ENCODE results near the gene SMAD7. TPM values are rescaled to one million over a fixed set of nuclear protein-coding genes. Genes with fewer than 3 reads are reported as not detected.

The SMAD7 gene
- polyA plus RNA-seq, 3 donors: 1.4 to 9.4 (median 1.5) TPM

- Histone ChIP-seq H3K27ac (ENCODE audit: low read depth in 1 of 2, low read length in 2 of 2) (no peak overlapping the region), H3K9me3 (replicated peaks in 1 of 2; ENCODE audit: control insufficient read depth in 1 of 2, insufficient read depth in 1 of 2, low read length in 2 of 2) (peaks cover 7 to 10% of the 10 kb centered on the region in 2 donors), H3K9ac (ENCODE audit: insufficient read depth, low read length, poor library complexity, severe bottlenecking) (no peak overlapping the region), H2AFZ (ENCODE audit: insufficient read depth, low read depth, low read length, poor library complexity, severe bottlenecking) (no peak overlapping the region), H3K27me3 (ENCODE audit: control insufficient read depth in 2 of 2, insufficient read depth in 2 of 2, low read length in 2 of 2) (no peaks in the 10 kb centered on the region), H3K79me2 (ENCODE audit: insufficient read depth, low read length) (no peaks in the 10 kb centered on the region), H3K4me2 (replicated peaks; ENCODE audit: extremely low read depth, low read length, poor library complexity, severe bottlenecking) (no peak overlapping the region), H3K36me3 (replicated peaks in 1 of 2; ENCODE audit: control insufficient read depth in 1 of 2, insufficient read depth in 2 of 2, low read length in 2 of 2) (no peaks in the 10 kb centered on the region), H3K4me3 (replicated peaks in 1 of 3; ENCODE audit: low read depth in 2 of 3, low read length in 3 of 3) (no peak overlapping the region), H3K4me1 (ENCODE audit: control insufficient read depth in 1 of 2, insufficient read depth in 2 of 2, low read length in 2 of 2) (peaks cover 16 to 23% of the 10 kb centered on the region in 2 donors), H4K20me1 (ENCODE audit: insufficient read depth, low read length) (no peaks in the 10 kb centered on the region)
- peak overlapping the region in 2 of 7 donors; percentile 42 to 63 for H3K27ac Mint-ChIP-seq
- peaks cover 34% of the 10 kb centered on the region for H3K4me1 Mint-ChIP-seq
- intact Hi-C loops (cut with micrococcal nuclease): no loop called here
- no peak overlapping the region for H3K4me3 Mint-ChIP-seq
- DNase-seq: peak in 2 of 3 donors; percentile 20 to 35
- peaks cover 2 to 6% (median 3%) of the 10 kb centered on the region in 3 donors for H3K27me3 Mint-ChIP-seq (ENCODE audit: low read depth in 3 of 3)
- peaks cover 4% of the 10 kb centered on the region in 2 donors for H3K36me3 Mint-ChIP-seq
- TF ChIP-seq, protein P1, sequence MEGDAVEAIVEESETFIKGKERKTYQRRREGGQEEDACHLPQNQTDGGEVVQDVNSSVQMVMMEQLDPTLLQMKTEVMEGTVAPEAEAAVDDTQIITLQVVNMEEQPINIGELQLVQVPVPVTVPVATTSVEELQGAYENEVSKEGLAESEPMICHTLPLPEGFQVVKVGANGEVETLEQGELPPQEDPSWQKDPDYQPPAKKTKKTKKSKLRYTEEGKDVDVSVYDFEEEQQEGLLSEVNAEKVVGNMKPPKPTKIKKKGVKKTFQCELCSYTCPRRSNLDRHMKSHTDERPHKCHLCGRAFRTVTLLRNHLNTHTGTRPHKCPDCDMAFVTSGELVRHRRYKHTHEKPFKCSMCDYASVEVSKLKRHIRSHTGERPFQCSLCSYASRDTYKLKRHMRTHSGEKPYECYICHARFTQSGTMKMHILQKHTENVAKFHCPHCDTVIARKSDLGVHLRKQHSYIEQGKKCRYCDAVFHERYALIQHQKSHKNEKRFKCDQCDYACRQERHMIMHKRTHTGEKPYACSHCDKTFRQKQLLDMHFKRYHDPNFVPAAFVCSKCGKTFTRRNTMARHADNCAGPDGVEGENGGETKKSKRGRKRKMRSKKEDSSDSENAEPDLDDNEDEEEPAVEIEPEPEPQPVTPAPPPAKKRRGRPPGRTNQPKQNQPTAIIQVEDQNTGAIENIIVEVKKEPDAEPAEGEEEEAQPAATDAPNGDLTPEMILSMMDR (IDR thresholded peaks at IDR 0.05): no peak
- no CpG with 5 or more reads among the region's 1 CpG for WGBS (ENCODE audit: insufficient coverage)
- H3K9me3 Mint-ChIP-seq: peaks cover 6 to 13% (median 12%) of the 10 kb centered on the region in 7 donors
Observed at GRCh38 chr18:48905513-48905912, 45.3 kb downstream of the SMAD7 start.

- peaks cover 4% of the 10 kb centered on the region in 2 donors for H3K36me3 Mint-ChIP-seq
- TF ChIP-seq, protein P1 (IDR thresholded peaks at IDR 0.05): no peak
- Histone ChIP-seq H2AFZ (ENCODE audit: insufficient read depth, low read depth, low read length, poor library complexity, severe bottlenecking) (no peak overlapping the region), H3K27ac (ENCODE audit: low read depth in 1 of 2, low read length in 2 of 2) (no peak overlapping the region), H3K4me3 (replicated peaks in 1 of 3; ENCODE audit: low read depth in 2 of 3, low read length in 3 of 3) (no peak overlapping the region), H3K27me3 (ENCODE audit: control insufficient read depth in 2 of 2, insufficient read depth in 2 of 2, low read length in 2 of 2) (no peaks in the 10 kb centered on the region), H3K36me3 (replicated peaks in 1 of 2; ENCODE audit: control insufficient read depth in 1 of 2, insufficient read depth in 2 of 2, low read length in 2 of 2) (no peaks in the 10 kb centered on the region), H3K4me2 (replicated peaks; ENCODE audit: extremely low read depth, low read length, poor library complexity, severe bottlenecking) (no peak overlapping the region), H4K20me1 (ENCODE audit: insufficient read depth, low read length) (no peaks in the 10 kb centered on the region), H3K79me2 (ENCODE audit: insufficient read depth, low read length) (no peaks in the 10 kb centered on the region), H3K9me3 (replicated peaks in 1 of 2; ENCODE audit: control insufficient read depth in 1 of 2, insufficient read depth in 1 of 2, low read length in 2 of 2) (peaks cover 7 to 10% of the 10 kb centered on the region in 2 donors), H3K4me1 (ENCODE audit: control insufficient read depth in 1 of 2, insufficient read depth in 2 of 2, low read length in 2 of 2) (peaks cover 16 to 23% of the 10 kb centered on the region in 2 donors), H3K9ac (ENCODE audit: insufficient read depth, low read length, poor library complexity, severe bottlenecking) (no peak overlapping the region)
- H3K27ac Mint-ChIP-seq: peak overlapping the region in 5 of 7 donors; percentile 2 to 63 (median 41)
- intact Hi-C loops (cut with micrococcal nuclease): loop anchor here in 1 of 2 donors (5.0 kb wide), 1 partner anchor 42 kb away; no protein-coding TSS in a partner anchor
- peaks cover 2 to 6% (median 3%) of the 10 kb centered on the region in 3 donors for H3K27me3 Mint-ChIP-seq (ENCODE audit: low read depth in 3 of 3)
- DNase-seq: no peak
- H3K4me3 Mint-ChIP-seq: no peak overlapping the region
- 100% methylated on average over 1 of the region's 3 CpGs for WGBS (ENCODE audit: insufficient coverage)
- H3K9me3 Mint-ChIP-seq: peaks cover 6 to 13% (median 12%) of the 10 kb centered on the region in 7 donors
- H3K4me1 Mint-ChIP-seq: peaks cover 34% of the 10 kb centered on the region
Observed at GRCh38 chr18:48904847-48905394, 45.8 kb downstream of the SMAD7 start.
